Measurements from ENCODE around the gene RPS8.

GRCh38 chr1:44783697-44784093 lies 8.4 kb downstream of the RPS8 start:
- TF ChIP-seq, protein P1, sequence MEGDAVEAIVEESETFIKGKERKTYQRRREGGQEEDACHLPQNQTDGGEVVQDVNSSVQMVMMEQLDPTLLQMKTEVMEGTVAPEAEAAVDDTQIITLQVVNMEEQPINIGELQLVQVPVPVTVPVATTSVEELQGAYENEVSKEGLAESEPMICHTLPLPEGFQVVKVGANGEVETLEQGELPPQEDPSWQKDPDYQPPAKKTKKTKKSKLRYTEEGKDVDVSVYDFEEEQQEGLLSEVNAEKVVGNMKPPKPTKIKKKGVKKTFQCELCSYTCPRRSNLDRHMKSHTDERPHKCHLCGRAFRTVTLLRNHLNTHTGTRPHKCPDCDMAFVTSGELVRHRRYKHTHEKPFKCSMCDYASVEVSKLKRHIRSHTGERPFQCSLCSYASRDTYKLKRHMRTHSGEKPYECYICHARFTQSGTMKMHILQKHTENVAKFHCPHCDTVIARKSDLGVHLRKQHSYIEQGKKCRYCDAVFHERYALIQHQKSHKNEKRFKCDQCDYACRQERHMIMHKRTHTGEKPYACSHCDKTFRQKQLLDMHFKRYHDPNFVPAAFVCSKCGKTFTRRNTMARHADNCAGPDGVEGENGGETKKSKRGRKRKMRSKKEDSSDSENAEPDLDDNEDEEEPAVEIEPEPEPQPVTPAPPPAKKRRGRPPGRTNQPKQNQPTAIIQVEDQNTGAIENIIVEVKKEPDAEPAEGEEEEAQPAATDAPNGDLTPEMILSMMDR (IDR thresholded peaks at IDR 0.05) = no peak
- TF ChIP-seq EZH2 (IDR thresholded peaks at IDR 0.05) = no peak
- no peak for TF ChIP-seq EZH2phosphoT487 (IDR thresholded peaks at IDR 0.05)
